ENCODE results near the gene CENPN. TPM values are rescaled to one million over a fixed set of nuclear protein-coding genes. Genes with fewer than 3 reads are reported as not detected.

The CENPN gene
- total and polyA plus RNA-seq, 2 of the 8 experiments (the other 6 are each of a cell fraction or from before 2014, with no cell fraction given): 32.8 to 67.0 TPM

GRCh38 chr16:81060576-81061306 is 53.7 kb downstream of the CENPN start (continued):
- no peak for TF ChIP-seq POU5F1 (IDR thresholded peaks at IDR 0.05; ENCODE audit: low read depth, low read length)
- no peak for TF ChIP-seq MAX (IDR thresholded peaks at IDR 0.05)
- no peak for TF ChIP-seq TAF1 (IDR thresholded peaks at IDR 0.05; ENCODE audit: low read depth, low read length)
- no peak for TF ChIP-seq CBX8 (IDR thresholded peaks at IDR 0.05; ENCODE audit: borderline replicate concordance, low read depth, low read length)
- TF ChIP-seq RXRA (IDR thresholded peaks at IDR 0.05; ENCODE audit: insufficient read depth, low read depth, low read length): no peak
